NCI-H510A (cell line): ENCODE measurements around the gene PRM2.

Experiments used
- DNase-seq: peaks from one replicate; lab custom pipeline; 2025; lab: John Stamatoyannopoulos, UW

The PRM2 gene

GRCh38 chr16:11248133-11248532 is 28.1 kb downstream of the PRM2 start:
- no peak for DNase-seq

GRCh38 chr16:11245988-11246387 is 30.3 kb downstream of the PRM2 start:
- DNase-seq, result no peak

GRCh38 chr16:11245222-11245737 is 31.0 kb downstream of the PRM2 start:
- DNase-seq, result no peak

GRCh38 chr16:11242658-11243057 is 33.6 kb downstream of the PRM2 start:
- no peak for DNase-seq

GRCh38 chr16:11241480-11242204 is 34.6 kb downstream of the PRM2 start:
- DNase-seq, result no peak

GRCh38 chr16:11240636-11241473 is 35.4 kb downstream of the PRM2 start:
- DNase-seq, result no peak

GRCh38 chr16:11239644-11240632 is 36.3 kb downstream of the PRM2 start:
- no peak for DNase-seq

- DNase-seq, result no peak
Observed at GRCh38 chr16:11238272-11239202, 37.7 kb downstream of the PRM2 start.

- DNase-seq, result no peak
Observed at GRCh38 chr16:11236461-11237254, 39.6 kb downstream of the PRM2 start.

GRCh38 chr16:11235703-11235991 is 40.6 kb downstream of the PRM2 start:
- no peak for DNase-seq

GRCh38 chr16:11234884-11235702 is 41.2 kb downstream of the PRM2 start:
- DNase-seq, result no peak

GRCh38 chr16:11233727-11234376 is 42.4 kb downstream of the PRM2 start:
- no peak for DNase-seq

- DNase-seq, result no peak
Observed at GRCh38 chr16:11232852-11233726, 43.2 kb downstream of the PRM2 start.

- no peak for DNase-seq
Observed at GRCh38 chr16:11232302-11232851, 43.9 kb downstream of the PRM2 start.

GRCh38 chr16:11231367-11231970 is 44.8 kb downstream of the PRM2 start:
- no peak for DNase-seq

- DNase-seq, result no peak
Observed at GRCh38 chr16:11229906-11230305, 46.4 kb downstream of the PRM2 start.

GRCh38 chr16:11229432-11229831 is 46.8 kb downstream of the PRM2 start:
- no peak for DNase-seq
